OCI-LY7 (cell line): Measurements from ENCODE around the gene PCIF1. TPM values are rescaled to one million over a fixed set of nuclear protein-coding genes. Genes with fewer than 3 reads are reported as not detected.

Source experiments
- BruUV-seq: library from RNA; stranded (reverse); fragments of 400-500 nt; replicated peaks from 2 replicates; lab custom pipeline; 2021; lab: Mats Ljungman, UMichigan
- CTCF ChIA-PET: fragments of 300-600 bp; sonication (Branson Sonifier 250); formaldehyde crosslinking; loops from one replicate; lab custom pipeline; 2022; ENCODE audit warnings: antibody characterized with exemption; ENCODE audit not compliant: unreplicated experiment; lab: Charles Lee
- POLR2A ChIA-PET: fragments of 300-600 bp; sonication (Branson Sonifier 250); formaldehyde crosslinking; loops from one replicate; lab custom pipeline; 2022; ENCODE audit warnings: antibody characterized with exemption; lab: Charles Lee
- DNase-seq: peaks from one replicate; pipeline ENCODE4 v3.0.0-alpha.2; 2015; ENCODE audit warnings: low spot score
- H2AFZ ChIP-seq: fragments of 200-600 bp; sonication (generic), shearing (Covaris generic); 2 replicates; pipeline ENCODE4 v1.6.1; 2014; ENCODE audit warnings: mild to moderate bottlenecking, antibody characterized with exemption, low read length, moderate library complexity
- H3K27ac ChIP-seq: fragments of 200-600 bp; sonication (generic); 2 replicates; pipeline ENCODE4 v1.5.1; 2014; ENCODE audit warnings: mixed run types, low read depth, mild to moderate bottlenecking, moderate library complexity, low read length, inconsistent platforms; ENCODE audit not compliant: poor library complexity, severe bottlenecking
- H3K36me3 ChIP-seq: fragments of 200-600 bp; sonication (generic); 2 replicates; pipeline ENCODE4 v1.6.1; 2014; ENCODE audit warnings: mild to moderate bottlenecking, antibody characterized with exemption, low read length, moderate library complexity, mixed read lengths; ENCODE audit not compliant: insufficient read depth
- H3K4me1 ChIP-seq: fragments of 200-600 bp; sonication (generic); 2 replicates; pipeline ENCODE4 v1.5.1; 2014; ENCODE audit warnings: mild to moderate bottlenecking, low read length; ENCODE audit not compliant: insufficient read depth, poor library complexity, severe bottlenecking
- H3K4me2 ChIP-seq: fragments of 200-600 bp; sonication (generic); 2 replicates; pipeline ENCODE4 v1.6.1; 2014; ENCODE audit warnings: mild to moderate bottlenecking, low read length
- H3K4me3 ChIP-seq: fragments of 200-600 bp; sonication (generic); 2 replicates; pipeline ENCODE4 v1.5.1; 2014; ENCODE audit warnings: mild to moderate bottlenecking, low read depth, low read length; ENCODE audit not compliant: poor library complexity, severe bottlenecking
- H3K79me2 ChIP-seq: fragments of 200-600 bp; sonication (generic); 2 replicates; pipeline ENCODE4 v1.6.1; 2016; ENCODE audit warnings: low read depth, mild to moderate bottlenecking, low read length, moderate library complexity, mixed read lengths; ENCODE audit not compliant: insufficient read depth
- H3K9me2 ChIP-seq: fragments of 200-600 bp; sonication (generic); 2 replicates; pipeline ENCODE4 v1.6.1; 2016; ENCODE audit warnings: mild to moderate bottlenecking, low read length, mixed read lengths; ENCODE audit not compliant: insufficient read depth
- H3K9me3 ChIP-seq: fragments of 200-600 bp; sonication (generic); 2 replicates; pipeline ENCODE4 v1.6.1; 2014; ENCODE audit warnings: mild to moderate bottlenecking, mixed run types, low read length, mixed read lengths
- H4K20me1 ChIP-seq: fragments of 200-600 bp; sonication (generic); 2 replicates; pipeline ENCODE4 v1.6.1; 2014; ENCODE audit warnings: mild to moderate bottlenecking, antibody characterized with exemption, low read length, moderate library complexity, mixed read lengths; ENCODE audit not compliant: insufficient read depth
- CTCF ChIP-seq: fragments of 200-600 bp; sonication (generic); conservative IDR thresholded peaks from 2 replicates; pipeline ENCODE4 v1.5.1; 2014; ENCODE audit warnings: mild to moderate bottlenecking, antibody characterized with exemption, low read length, moderate library complexity, mixed read lengths
- EZH2phosphoT487 ChIP-seq: fragments of 200-600 bp; sonication (generic); IDR thresholded peaks from 2 replicates; pipeline ENCODE4 v1.6.1; 2018; ENCODE audit warnings: low read depth, borderline replicate concordance, mild to moderate bottlenecking, mixed run types, antibody characterized with exemption, low read length, moderate library complexity, mixed read lengths
- intact Hi-C: fragments of 100-400 bp; cut with micrococcal nuclease; formaldehyde crosslinking; loops from one replicate; pipeline ENCODE4 v1.10.0; 2022; ENCODE audit not compliant: unreplicated experiment
- total RNA-seq, 2 experiments: library from RNA; depleted of rRNA in 1 of 2; stranded (reverse); fragments of >200 nt in 1 of 2; shearing (Covaris generic) in 1 of 2; gene quantifications; 2 replicates each; pipeline ENCODE4 v1.2.3, GENCODE V29; 2014 to 2022

Gene PCIF1
- total RNA-seq, 2 experiments from 2014 or later = 21.2 to 40.6 TPM

GRCh38 chr20:45962031-45962755, 27.7 kb downstream of the PCIF1 start:
- peaks cover 87% of the 10 kb centered on the region for H3K36me3 ChIP-seq
- no peaks in the 10 kb centered on the region for H3K4me1 ChIP-seq
- BruUV-seq = no TSS peak
- H3K9me2 ChIP-seq = no peaks in the 10 kb centered on the region
- POLR2A ChIA-PET = no interaction called here
- H4K20me1 ChIP-seq = no peaks in the 10 kb centered on the region
- no peak overlapping the region for H3K27ac ChIP-seq
- no peaks in the 10 kb centered on the region for H3K79me2 ChIP-seq
- H2AFZ ChIP-seq = no peak overlapping the region
- no peak for TF ChIP-seq CTCF
- no peak for TF ChIP-seq EZH2phosphoT487
- no peak for DNase-seq
- no peak overlapping the region for H3K4me3 ChIP-seq
- CTCF ChIA-PET = interaction anchor here (0.6 kb wide), 1 partner anchor 159 kb away, joined by 3 read pairs; no protein-coding TSS in a partner anchor
- no peaks in the 10 kb centered on the region for H3K9me3 ChIP-seq
- no peak overlapping the region for H3K4me2 ChIP-seq
- intact Hi-C loops = no loop called here

- BruUV-seq = no TSS peak
- POLR2A ChIA-PET = no interaction called here
Observed at GRCh38 chr20:45963059-45964005, 28.8 kb downstream of the PCIF1 start.

More at GRCh38 chr20:45963059-45964005, 28.8 kb downstream of the PCIF1 start:
- H3K4me1 ChIP-seq = no peaks in the 10 kb centered on the region
- DNase-seq = peak; percentile 65
- no peak overlapping the region for H3K4me2 ChIP-seq
- peak; percentile 55 for TF ChIP-seq CTCF
- no peak for TF ChIP-seq EZH2phosphoT487
- H2AFZ ChIP-seq = no peak overlapping the region
- no peaks in the 10 kb centered on the region for H4K20me1 ChIP-seq
- no peak overlapping the region for H3K27ac ChIP-seq
- no peaks in the 10 kb centered on the region for H3K79me2 ChIP-seq
- peaks cover 87% of the 10 kb centered on the region for H3K36me3 ChIP-seq
- H3K9me3 ChIP-seq = no peaks in the 10 kb centered on the region
- CTCF ChIA-PET = no interaction called here
- H3K4me3 ChIP-seq = no peak overlapping the region
- intact Hi-C loops = loop anchor here (1.0 kb wide), 2 partner anchors 139 to 164 kb away; no protein-coding TSS in a partner anchor
- H3K9me2 ChIP-seq = no peaks in the 10 kb centered on the region
